Spleen (tissue), 7 donors: ENCODE data around the gene DUSP22.

ENCODE experiments used
- POLR2A ChIP-seq, 3 donors: fragments of 450-650 bp; IDR thresholded peaks; one replicate each; pipeline ENCODE4 v1.5.1; 2017; ENCODE audit warnings: antibody characterized with exemption in 3 of 3, mild to moderate bottlenecking in 1 of 3
- POLR2AphosphoS5 ChIP-seq, 3 donors: sonication (generic); formaldehyde crosslinking; IDR thresholded peaks; one replicate each; pipeline ENCODE4 v1.5.1; 2017; ENCODE audit warnings: antibody characterized with exemption in 3 of 3
- TF ChIP-seq, protein P1 (sequence below), 11 experiments: fragments of 200-600 bp in 7 of 11; fragments of 450-650 bp in 4 of 11; sonication (generic) in 4 of 11; IDR thresholded peaks in 8 of 11; conservative IDR thresholded peaks in 3 of 11; 1 replicate in 7 of 11; 2 replicates in 4 of 11; pipeline versions ENCODE4 v1.4.0 to v1.8.0; 2016 to 2021; ENCODE audit warnings: antibody characterized with exemption in 11 of 11, inconsistent platforms in 4 of 11, mild to moderate bottlenecking in 1 of 11
- donor health status: DM: no; HTN: no; CAD: no; lungs with moderate emphysema.
- donor health status: DM: no; HTN: no; CAD: no.
- donor health status: DM: no; HTN: no; CAD: no.

DNA sequence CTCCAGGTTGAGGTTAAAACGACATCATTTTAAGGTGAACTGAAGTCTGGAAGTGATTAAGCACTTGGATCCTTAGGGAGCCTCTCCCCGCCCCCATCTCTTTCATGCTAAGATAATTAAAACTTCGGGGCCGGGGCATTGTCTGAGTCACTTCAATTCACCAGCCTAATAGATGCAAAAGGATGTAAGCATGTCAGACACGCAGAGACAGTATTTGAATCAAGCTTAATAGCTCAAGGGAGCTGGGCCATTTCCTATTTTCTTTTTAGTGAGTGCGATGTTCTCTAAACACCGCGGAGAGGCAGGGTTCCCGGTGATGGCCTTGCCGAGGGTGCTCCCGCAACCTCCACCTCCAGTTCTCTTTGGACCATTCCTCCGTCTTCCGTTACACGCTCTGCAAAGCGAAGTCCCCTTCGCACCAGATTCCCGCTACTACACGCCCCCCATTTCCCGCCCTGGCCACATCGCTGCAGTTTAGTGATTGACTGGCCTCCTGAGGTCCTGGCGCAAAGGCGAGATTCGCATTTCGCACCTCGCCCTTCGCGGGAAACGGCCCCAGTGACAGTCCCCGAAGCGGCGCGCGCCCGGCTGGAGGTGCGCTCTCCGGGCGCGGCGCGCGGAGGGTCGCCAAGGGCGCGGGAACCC, 98.7 kb downstream of the DUSP22 start:
- no peak for TF ChIP-seq POLR2A (IDR thresholded peaks at IDR 0.05)
- TF ChIP-seq, protein P1, sequence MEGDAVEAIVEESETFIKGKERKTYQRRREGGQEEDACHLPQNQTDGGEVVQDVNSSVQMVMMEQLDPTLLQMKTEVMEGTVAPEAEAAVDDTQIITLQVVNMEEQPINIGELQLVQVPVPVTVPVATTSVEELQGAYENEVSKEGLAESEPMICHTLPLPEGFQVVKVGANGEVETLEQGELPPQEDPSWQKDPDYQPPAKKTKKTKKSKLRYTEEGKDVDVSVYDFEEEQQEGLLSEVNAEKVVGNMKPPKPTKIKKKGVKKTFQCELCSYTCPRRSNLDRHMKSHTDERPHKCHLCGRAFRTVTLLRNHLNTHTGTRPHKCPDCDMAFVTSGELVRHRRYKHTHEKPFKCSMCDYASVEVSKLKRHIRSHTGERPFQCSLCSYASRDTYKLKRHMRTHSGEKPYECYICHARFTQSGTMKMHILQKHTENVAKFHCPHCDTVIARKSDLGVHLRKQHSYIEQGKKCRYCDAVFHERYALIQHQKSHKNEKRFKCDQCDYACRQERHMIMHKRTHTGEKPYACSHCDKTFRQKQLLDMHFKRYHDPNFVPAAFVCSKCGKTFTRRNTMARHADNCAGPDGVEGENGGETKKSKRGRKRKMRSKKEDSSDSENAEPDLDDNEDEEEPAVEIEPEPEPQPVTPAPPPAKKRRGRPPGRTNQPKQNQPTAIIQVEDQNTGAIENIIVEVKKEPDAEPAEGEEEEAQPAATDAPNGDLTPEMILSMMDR (IDR thresholded peaks at IDR 0.05 in 8 of 11, conservative IDR thresholded peaks at IDR 0.05 in 3 of 11) = peak in 1 of 11 experiments; percentile 8
- TF ChIP-seq POLR2AphosphoS5 (IDR thresholded peaks at IDR 0.05) = no peak
